HG02943 (cell line): ENCODE results near the gene BAIAP3.
"Not testable (repeated sequence)": the region's sequence is repeated elsewhere in the genome, so short reads cannot be mapped to it uniquely, and the experiment has no call there.

Experiments
- ATAC-seq: cut with Tn5 transposase; IDR thresholded peaks from one replicate; pipeline ENCODE4 v1.9.1; 2021; ENCODE audit warnings: mild to moderate bottlenecking, low read depth, moderate library complexity; ENCODE audit not compliant: unreplicated experiment

Gene BAIAP3

DNA sequence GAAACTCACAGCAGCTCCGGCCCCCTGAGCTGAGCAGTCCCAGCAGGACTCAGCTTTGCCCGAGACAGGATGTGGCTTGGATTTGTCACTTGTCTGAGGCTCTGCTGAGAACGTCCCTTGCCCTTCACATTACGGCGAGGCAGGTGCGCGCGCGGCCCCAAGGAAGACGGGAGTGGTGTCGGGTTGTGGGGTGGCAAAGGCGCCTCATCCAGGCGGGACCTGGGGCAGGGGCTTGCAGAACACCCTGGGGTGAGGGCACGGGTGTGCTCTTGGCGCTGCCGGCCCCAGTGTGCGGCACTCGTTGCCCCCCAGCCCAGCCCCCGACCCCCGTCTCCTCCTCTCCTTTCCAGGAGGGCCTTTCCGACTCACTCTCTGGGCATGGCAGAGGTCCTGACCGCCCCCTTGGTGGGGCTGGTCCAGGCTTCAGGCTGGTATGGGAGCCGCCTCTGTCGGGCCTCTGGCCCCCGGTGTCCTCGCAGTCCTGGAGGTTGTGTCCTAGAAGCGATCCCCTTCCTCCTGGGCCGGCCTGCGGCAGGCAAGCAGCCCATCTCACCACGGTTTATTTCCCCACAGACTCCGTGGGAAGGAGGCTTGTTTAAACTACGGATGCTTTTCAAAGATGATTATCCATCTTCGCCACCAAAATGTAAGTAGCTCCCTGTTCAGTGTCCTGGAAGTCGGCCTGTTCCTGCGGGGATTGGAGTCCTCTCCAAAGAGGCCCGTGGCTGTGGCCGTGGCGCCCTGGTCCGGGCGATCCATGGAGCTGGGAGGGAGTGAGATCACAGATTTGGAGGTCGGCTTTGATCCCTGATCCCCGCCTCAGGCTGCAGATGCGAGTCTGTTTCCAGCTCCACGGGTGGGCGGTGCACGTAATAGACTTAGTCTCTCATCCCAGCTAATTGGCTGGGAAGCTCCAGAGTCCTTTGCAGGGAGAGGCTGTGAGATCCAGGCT, 18.1 kb upstream of the BAIAP3 start:
- ATAC-seq: no peak

DNA sequence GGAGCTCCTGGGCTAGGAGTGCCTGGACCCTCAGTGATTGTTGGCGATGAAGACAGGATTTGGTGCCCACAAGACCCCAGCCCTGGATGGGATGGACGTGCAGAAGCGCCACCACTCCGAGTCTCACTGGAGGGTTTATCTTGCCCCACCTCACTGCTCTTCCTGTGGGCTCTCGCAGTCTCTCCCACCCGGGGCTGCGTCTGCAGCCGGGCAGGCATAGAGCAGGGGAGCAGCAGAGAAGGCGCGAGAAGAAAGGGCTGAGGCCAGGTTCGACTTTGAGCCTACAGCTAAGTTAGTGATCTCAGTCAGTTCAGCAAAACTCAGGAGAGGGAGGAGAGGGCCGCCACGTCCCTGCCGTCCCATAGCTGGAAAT, 17.4 kb upstream of the BAIAP3 start:
- ATAC-seq: no peak

DNA sequence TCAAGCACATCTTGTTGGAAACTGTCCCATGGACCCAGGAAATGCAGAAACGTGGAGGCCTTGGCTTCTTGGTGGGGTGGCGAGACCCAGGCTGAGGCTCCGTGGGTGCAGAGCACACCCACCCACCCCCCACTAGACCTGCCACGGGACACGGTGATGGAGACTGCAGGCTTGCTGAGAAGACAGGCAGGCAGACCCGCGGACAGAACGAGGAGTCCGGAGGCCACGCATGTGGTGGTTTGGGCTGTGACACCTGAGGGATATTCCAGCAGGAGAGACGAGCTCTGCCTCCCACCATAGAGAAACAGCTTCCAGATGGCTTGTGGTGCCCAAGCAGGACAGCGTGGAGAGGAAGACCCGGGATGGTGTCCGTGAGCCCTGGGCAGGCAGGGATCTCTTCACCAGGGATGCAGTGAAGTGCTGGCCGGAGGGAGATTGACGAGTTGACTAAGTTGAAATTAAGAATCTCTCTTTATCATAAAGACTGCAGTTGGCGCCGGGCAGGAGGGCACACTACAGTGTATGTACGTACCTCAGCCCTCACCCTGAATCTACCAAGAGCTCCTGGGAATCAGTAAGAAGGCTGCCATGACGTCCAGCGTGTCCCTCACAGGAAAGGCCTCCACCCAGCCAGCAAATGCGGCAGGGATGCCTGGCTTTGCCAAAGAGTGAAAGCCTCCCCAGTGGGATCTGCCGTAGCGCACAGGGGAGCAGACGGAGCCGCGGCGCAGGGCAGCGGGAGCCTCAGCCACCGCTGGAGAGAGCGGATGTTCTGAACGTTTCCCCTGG, 15.8 kb upstream of the BAIAP3 start:
- ATAC-seq: no peak

DNA sequence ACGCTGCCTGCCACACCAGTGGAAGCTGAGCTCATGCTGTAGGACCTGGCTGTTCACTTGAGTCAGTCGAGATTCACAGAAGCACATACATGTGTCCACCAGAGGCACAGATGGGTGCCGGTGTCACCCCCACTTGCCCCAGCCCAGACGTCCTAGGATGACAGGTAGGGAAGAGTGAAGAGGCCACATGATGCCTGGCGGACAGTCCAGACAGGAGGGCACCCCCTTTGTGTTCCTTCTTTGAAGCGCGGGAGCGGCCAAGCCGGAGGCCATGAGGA, 15.2 kb upstream of the BAIAP3 start:
- ATAC-seq: no peak

DNA sequence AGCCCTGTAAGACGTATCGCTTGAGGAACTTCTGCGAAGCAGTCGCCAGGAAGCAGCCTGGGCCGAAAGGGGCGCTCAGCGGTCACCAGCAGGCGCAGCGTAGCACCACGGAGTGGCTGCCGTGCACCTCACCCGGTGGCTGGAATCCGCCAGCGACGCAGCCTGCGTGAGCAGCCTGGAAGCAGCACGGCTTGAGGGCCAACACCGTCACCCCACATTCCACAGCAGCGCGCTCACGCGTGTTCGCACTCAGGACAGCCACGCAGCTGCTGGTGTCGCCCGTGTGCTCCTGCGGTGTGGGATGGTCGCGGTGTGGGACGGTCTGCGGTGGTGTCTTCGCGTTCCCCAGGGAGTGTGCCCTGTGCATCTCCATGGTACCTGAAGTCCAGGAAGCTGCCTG, 14.4 kb upstream of the BAIAP3 start:
- no peak for ATAC-seq

DNA sequence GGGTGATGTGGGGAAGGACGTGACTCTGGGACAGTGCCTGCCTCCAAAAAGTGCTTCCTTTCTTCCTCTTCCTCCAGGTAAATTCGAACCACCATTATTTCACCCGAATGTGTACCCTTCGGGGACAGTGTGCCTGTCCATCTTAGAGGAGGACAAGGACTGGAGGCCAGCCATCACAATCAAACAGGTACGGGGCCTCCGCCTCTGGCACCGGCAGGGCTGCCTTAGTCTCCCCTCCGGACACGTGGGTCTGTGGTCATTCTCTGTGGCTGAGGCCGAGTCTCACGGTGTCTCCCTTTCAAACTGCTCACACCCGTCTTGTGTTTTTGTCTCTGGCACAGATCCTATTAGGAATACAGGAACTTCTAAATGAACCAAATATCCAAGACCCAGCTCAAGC, 13.3 kb upstream of the BAIAP3 start:
- ATAC-seq: no peak

DNA sequence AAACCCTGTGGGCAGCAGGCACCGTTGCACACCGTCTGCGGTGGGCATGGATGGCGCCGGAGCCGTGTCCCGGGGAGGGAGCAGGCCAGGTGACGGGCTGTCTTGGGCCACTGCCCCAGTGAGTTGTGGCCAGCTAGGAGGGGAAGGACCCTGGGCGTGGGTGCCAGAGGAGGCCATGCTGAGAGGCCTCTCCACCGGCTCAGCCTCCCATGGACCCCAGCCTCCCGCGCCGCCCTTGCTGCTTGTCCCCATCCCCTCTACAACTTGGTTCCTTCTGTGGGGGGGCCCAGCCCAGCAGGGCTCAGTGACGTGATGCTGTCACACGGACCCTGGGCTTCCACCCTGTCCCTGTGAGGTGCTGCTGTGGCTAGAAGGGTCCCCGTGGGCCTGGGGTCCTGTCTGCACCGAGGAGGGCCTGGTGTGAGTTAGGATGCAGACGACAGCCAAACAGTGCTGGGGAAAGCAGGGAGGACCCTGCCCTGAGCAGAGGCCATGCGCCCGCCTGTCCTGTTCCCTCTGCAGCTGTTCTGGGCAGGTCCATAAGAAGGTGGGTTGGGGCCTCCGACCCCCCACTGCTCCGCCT, 12.7 kb upstream of the BAIAP3 start:
- no peak for ATAC-seq

DNA sequence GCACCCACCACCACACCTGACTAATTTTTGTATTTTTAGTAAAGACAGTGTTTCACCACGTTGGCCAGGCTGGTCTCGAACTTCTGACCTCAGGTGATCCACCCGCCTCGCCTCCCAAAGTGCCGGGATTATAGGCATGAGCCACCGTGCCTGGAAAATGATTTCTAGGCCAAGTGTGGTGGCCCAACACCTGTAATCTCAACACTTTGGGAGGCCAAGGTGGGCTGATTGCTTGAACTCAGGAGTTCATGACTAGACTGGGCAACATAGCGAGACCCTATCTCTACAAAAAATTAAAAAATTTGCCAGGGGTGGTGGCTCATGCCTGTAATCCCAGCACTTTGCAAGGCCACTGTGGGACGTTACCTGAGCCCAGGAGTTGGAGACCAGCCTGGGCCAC, 11.0 kb upstream of the BAIAP3 start:
- no peak for ATAC-seq

DNA sequence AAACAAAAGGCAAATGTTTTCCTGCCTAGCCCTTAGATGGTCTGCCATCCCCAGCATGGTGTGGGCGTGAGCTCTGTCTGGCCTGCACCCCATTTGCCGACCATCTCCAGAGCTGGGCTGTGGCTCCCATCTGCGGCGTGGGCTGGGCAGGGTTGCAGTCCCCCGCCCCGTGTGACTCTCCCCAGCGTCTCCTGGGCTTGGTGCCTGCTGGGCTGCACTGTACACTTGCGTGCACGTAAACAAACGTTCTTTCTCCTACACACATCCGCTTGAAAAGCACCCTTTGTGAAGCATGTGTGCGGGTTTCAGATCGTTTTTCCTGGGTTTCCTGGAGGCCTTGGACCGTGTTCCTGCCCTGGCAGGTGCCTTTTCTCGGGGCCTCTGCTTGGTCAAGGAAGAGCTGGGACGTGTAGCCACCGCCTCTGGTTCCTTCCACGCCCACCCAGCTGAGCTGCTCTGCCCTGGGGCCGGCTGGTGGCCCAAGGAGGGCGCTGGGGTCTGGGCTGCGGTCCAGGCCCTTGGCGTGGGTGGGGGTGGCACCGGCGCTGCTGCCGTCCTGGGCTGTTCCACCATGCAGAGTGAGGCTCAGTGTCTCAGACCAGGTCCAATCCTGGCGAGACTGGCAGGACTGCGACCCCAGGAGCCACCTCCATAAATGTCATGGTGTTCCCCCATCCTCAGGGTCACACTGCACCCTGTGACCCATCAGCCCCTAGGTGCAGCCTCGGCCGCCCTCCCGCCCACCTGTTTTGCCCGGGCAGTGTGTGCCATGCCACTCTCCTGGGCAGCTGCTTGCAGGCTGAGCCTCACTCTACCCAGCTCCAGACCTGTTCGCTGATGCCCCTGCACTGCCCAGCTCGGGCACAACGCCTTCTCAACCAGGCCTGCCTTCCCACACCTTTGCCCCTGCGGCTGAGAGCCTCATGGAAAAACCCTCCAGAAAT, 9.9 kb upstream of the BAIAP3 start:
- no peak for ATAC-seq

DNA sequence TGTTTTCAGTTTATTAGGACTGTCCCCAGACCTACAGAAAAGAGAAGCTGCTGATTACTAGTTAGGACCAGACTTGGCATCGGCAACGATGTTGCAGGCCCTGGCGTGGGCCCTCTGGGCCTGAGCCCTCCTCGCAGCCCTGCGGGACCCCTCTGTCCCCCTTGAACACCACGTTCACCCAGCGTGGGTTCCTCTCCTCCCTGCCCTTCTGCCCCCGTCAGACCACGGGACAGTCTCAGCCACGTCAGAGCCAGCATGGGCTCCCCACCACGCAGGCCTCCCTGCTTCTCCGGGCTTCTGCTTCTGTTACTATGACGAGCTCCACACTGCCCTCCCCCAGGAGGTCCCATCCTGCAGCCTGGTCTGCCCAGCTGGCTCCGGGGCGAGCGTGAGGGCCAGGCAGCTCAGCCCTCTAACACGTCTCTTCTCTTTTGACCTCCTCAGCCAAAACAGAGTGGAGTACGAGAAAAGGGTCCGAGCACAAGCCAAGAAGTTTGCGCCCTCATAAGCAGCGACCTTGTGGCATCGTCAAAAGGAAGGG, 9.1 kb upstream of the BAIAP3 start:
- no peak for ATAC-seq

DNA sequence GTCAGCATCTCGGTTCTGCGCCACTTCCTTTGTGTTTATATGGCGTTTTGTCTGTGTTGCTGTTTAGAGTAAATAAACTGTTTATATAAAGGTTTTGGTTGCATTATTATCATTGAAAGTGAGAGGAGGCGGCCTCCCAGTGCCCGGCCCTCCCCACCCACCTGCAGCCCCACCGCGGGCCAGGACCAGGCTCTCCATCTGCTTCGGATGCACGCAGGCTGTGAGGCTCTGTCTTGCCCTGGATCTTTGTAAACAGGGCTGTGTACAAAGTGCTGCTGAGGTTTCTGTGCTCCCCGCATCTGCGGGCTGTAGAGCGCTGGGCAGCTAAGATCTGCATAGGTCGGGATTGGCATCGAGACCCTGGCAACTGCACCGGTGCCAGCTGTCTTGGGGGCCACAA, 8.2 kb upstream of the BAIAP3 start:
- ATAC-seq: no peak

DNA sequence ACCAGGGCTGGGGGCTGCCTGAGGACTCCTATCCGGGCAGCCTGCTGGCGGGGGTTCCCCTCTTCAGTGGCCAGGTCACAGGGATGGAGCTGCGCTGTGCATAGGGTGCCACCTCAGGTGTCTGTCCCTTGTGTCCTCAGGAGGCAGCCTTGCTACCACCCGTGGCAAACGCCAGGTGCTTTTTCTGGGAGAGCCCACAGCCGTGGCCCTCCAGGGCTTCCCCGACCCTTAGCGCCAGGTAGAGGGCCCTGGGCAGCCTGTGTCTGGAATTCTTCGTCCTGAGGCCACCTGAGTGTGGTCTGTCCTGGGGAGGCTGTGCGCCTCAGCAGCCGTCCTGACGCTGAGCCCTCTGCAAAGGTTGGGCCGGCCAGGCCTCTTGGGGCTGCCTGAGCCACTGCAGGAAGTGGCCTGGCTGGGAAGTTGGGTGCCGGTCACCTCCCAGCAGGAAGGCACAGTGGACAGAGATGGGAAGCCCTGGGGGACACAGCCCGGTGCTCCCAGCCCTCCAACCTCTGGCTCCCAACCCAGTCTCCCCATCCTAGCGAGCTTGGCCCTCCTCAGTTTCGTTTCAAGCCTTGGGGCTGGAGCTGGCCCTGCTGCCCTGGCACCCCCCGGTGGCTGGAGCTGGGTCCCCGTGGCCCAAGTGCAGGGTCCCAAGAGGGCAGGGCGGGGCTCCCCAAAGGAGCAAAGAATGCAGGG, 7.6 kb upstream of the BAIAP3 start:
- no peak for ATAC-seq

DNA sequence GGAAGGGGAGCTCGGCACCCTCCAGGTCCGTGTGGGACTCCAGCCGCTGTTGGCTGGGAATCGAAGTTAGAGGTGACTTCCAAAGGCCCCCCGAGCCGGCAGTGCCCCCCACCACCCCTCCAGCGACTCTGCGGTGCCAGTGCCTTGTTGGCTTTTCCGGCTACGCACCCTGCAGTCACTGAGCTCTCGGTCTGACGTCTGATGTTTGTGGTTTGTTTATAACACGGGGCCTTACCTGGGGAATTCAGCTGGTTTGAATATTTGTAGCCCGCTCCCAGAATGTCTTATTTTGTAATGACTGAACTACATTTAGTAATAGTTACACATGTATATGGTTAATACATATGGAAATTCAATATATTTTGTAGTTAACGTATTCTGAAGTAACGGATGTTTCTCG, 7.1 kb upstream of the BAIAP3 start:
- no peak for ATAC-seq

DNA sequence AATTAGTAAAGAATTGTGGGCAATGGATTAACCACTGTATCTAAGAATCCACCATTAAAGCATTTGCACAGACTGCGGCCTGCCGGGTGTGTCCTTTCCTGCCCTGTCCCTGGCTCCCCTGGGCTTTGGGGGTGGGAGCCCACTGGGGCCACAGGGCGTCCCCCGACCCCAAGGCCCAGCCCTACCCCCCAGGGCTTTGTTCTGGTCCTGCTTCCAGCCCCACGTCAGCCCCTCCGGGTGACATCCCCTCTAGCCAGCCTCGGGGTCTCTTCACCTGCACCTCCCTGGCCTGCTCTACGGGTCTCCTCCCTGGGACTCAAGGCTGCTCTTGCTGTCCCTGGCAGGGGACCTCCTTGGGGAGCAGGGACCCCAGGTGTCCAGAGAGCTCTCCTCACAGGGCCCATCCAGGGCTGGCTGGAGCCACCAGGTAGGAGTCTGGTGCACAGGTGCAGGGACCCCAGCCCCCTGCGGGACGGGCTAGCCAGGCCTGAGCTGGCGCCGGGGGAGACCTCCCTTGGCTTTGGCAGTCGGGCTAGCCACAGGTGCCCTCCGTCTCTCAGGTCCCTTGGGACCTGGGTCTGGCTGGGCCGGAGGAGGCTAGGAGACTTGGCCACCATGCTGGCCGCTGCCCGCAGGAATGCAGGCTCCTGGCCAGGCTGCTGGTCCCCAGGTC, 6.4 kb upstream of the BAIAP3 start:
- ATAC-seq: no peak

DNA sequence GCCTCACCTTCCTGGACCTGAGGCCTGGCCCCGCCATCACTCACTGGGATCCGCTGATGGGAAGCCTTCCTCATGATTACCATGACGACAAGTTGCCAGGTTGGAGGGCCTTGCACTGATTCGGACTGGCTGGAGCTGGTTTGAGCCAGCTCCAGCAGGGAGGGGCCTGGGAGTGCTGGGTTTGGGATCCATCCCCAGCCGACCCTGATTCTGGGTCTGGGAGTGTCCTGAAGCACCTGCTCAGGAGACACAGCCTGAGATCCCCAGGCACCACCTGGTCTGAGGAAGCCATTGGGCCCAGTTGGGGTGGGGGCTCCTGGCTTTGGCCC, 5.9 kb upstream of the BAIAP3 start:
- no peak for ATAC-seq

DNA sequence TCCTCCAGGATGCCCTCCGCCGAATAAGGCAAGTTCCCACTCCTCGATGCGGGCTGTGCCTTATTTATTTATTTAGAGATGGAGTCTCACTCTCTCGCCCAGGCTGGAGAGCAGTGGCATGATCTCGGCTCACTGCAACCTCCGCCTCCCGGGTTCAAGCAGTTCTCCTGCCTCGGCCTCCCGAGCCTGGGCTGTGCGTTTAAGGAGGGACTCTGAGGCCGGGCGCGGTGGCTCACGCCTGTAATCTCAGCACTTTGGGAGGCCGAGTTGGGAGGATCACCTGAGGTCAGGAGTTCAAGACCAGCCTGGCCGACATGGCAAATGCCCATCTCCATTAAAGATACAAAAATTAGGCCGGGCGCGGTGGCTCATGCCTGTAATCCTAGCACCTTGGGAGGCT, 5.3 kb upstream of the BAIAP3 start:
- not testable (repeated sequence) for ATAC-seq

DNA sequence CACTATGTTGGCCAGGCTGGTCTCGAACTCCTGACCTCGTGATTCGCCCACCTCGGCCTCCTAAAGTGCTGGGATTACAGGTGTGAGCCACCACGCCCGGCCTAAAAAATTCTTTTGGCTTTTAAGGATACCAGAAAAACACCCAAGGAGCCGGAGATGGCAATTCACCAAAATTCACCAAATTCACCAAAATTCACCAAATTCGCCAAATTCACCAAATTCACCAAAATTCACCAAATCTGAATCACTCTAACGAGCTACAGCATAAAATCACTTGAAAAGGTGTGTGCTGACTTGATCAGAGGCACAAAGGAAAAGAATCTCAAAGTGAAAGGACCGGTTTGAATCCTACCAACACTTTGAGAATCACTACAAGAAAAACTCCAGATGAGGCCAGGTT, 4.5 kb upstream of the BAIAP3 start:
- ATAC-seq: not testable (repeated sequence)

DNA sequence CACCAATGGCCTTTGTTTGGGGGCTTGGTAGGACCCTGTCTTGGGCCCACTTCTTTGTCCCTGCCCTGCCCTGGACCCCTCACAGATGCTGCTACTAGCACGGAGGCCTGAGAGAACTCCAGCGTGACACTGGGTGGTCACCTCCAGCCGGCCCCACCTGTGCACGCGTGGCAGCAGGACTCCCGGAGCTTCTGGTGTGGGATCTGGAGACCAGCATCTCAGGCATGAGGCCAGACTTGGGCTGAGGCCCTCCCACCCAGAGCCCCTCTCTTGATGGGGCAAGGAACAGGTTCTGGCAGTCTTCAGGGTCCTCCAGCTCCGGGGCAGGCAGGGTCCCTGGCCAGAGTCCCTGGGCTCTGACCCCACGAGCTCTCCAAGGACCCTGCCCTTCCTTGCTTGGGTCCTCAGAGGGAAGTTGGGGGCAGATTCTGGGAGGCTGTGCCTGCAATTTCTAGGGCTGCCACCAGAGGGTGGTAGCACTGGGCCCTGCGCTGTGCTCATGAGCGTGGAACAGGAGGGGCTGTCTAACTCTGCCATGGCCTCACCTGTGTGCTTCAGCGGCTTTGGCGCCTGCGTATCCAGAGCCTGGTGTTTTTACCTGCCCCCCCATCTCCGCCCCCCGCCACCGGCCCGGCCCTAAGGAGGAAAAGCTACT, 3.1 kb upstream of the BAIAP3 start:
- no peak for ATAC-seq
